H9 (cell line): Measurements from ENCODE around the gene BACH2. TPM values are rescaled to one million over a fixed set of nuclear protein-coding genes. Genes with fewer than 3 reads are reported as not detected.

Source experiments
- DNase-seq: peaks from one replicate; pipeline ENCODE4 v3.0.0-alpha.2; 2017
- H2AFZ ChIP-seq: one replicate; pipeline ENCODE4 v1.6.1; 2013; ENCODE audit warnings: mild to moderate bottlenecking, low read length, control low read depth, moderate library complexity
- H2AK5ac ChIP-seq: 2 replicates; pipeline ENCODE4 v1.6.1; 2013; ENCODE audit warnings: low read length, control low read depth, mixed read lengths; ENCODE audit not compliant: insufficient read length
- H2BK120ac ChIP-seq: one replicate; pipeline ENCODE4 v1.6.1; 2013; ENCODE audit warnings: low read depth, mild to moderate bottlenecking, low read length, control low read depth, inconsistent platforms; ENCODE audit not compliant: poor library complexity, severe bottlenecking
- H2BK12ac ChIP-seq: 2 replicates; pipeline ENCODE4 v1.6.1; 2013; ENCODE audit warnings: low read length, control low read depth, mixed read lengths, low read depth; ENCODE audit not compliant: insufficient read length
- H2BK15ac ChIP-seq: 2 replicates; pipeline ENCODE4 v1.6.1; 2013; ENCODE audit warnings: low read depth, low read length, control low read depth
- H2BK20ac ChIP-seq: one replicate; pipeline ENCODE4 v1.6.1; 2013; ENCODE audit warnings: low read depth, mild to moderate bottlenecking, low read length, control low read depth, inconsistent platforms; ENCODE audit not compliant: poor library complexity, severe bottlenecking
- H2BK5ac ChIP-seq: 2 replicates; pipeline ENCODE4 v1.6.1; 2013; ENCODE audit warnings: low read length, control low read depth, mixed read lengths; ENCODE audit not compliant: insufficient read length
- H3K14ac ChIP-seq: 2 replicates; pipeline ENCODE4 v1.6.1; 2013; ENCODE audit warnings: low read length, control low read depth; ENCODE audit not compliant: insufficient read depth
- H3K18ac ChIP-seq: 2 replicates; pipeline ENCODE4 v1.6.1; 2013; ENCODE audit warnings: low read depth, mild to moderate bottlenecking, mixed read lengths, low read length, control low read depth; ENCODE audit not compliant: insufficient read length
- H3K23ac ChIP-seq: 2 replicates; pipeline ENCODE4 v1.6.1; 2013; ENCODE audit warnings: low read length, control low read depth, mixed read lengths, low read depth; ENCODE audit not compliant: insufficient read length
- H3K23me2 ChIP-seq: 2 replicates; pipeline ENCODE4 v1.6.1; 2013; ENCODE audit warnings: low read depth, mild to moderate bottlenecking, mixed read lengths, low read length, control low read depth; ENCODE audit not compliant: insufficient read length, poor library complexity, severe bottlenecking
- H3K27ac ChIP-seq: 2 replicates; pipeline ENCODE4 v1.5.1; 2013; ENCODE audit warnings: low read length, control low read depth, mixed read lengths, low read depth; ENCODE audit not compliant: insufficient read length
- H3K27me3 ChIP-seq: 2 replicates; pipeline ENCODE4 v1.6.1; 2013; ENCODE audit warnings: low read length, control low read depth, inconsistent platforms; ENCODE audit not compliant: insufficient read depth
- H3K4ac ChIP-seq: 2 replicates; pipeline ENCODE4 v1.6.1; 2013; ENCODE audit warnings: low read depth, mild to moderate bottlenecking, control low read depth, inconsistent platforms, low read length, moderate library complexity
- H3K4me1 ChIP-seq: 2 replicates; pipeline ENCODE4 v1.6.1; 2013; ENCODE audit warnings: low read length, control low read depth, inconsistent platforms; ENCODE audit not compliant: insufficient read depth
- H3K4me2 ChIP-seq: 2 replicates; pipeline ENCODE4 v1.6.1; 2013; ENCODE audit warnings: low read length, control low read depth, mixed read lengths; ENCODE audit not compliant: insufficient read length, insufficient read depth
- H3K56ac ChIP-seq: 2 replicates; pipeline ENCODE4 v1.6.1; 2013; ENCODE audit warnings: low read depth, mild to moderate bottlenecking, mixed read lengths, low read length, control low read depth; ENCODE audit not compliant: insufficient read length
- H3K79me1 ChIP-seq: 2 replicates; pipeline ENCODE4 v1.6.1; 2013; ENCODE audit warnings: low read depth, mild to moderate bottlenecking, moderate library complexity, low read length, control low read depth, inconsistent platforms; ENCODE audit not compliant: insufficient read depth, poor library complexity, severe bottlenecking
- H3K79me2 ChIP-seq: 2 replicates; pipeline ENCODE4 v1.6.1; 2013; ENCODE audit warnings: low read length, control low read depth, inconsistent platforms; ENCODE audit not compliant: insufficient read depth
- H3K9ac ChIP-seq: 2 replicates; pipeline ENCODE4 v1.6.1; 2013; ENCODE audit warnings: low read length, control low read depth, mixed read lengths; ENCODE audit not compliant: insufficient read length; ENCODE audit errors: extremely low read depth
- H3K9me3 ChIP-seq: one replicate; pipeline ENCODE4 v1.6.1; 2013; ENCODE audit warnings: low read depth, low read length, inconsistent platforms; ENCODE audit not compliant: control insufficient read depth
- H3T11ph ChIP-seq: one replicate; pipeline ENCODE4 v1.6.1; 2013; ENCODE audit warnings: mild to moderate bottlenecking, low read length, control low read depth, inconsistent platforms
- H4K20me1 ChIP-seq: one replicate; pipeline ENCODE4 v1.6.1; 2013; ENCODE audit not compliant: control insufficient read depth, insufficient read length, insufficient read depth
- H4K5ac ChIP-seq: 2 replicates; pipeline ENCODE4 v1.6.1; 2013; ENCODE audit warnings: low read depth, mild to moderate bottlenecking, mixed read lengths, low read length, control low read depth; ENCODE audit not compliant: insufficient read length
- H4K8ac ChIP-seq: replicated peaks from 2 replicates; pipeline ENCODE4 v1.6.1; 2013; ENCODE audit warnings: low read length, control low read depth, mixed read lengths, low read depth; ENCODE audit not compliant: insufficient read length
- H4K91ac ChIP-seq: 2 replicates; pipeline ENCODE4 v1.6.1; 2013; ENCODE audit warnings: low read depth, mild to moderate bottlenecking, moderate library complexity, mixed read lengths, low read length, control low read depth; ENCODE audit not compliant: insufficient read length
- H3K27ac Mint-ChIP-seq, 3 experiments: 2 replicates in 2 of 3; 3 replicates in 1 of 3; pipeline ENCODE4 v1.8.0; 2020 to 2021; ENCODE audit warnings: mixed read lengths in 3 of 3, mild to moderate bottlenecking in 1 of 3, moderate library complexity in 1 of 3
- H3K27me3 Mint-ChIP-seq: 2 replicates; pipeline ENCODE4 v1.8.0; 2021; ENCODE audit warnings: low read depth, mild to moderate bottlenecking, moderate library complexity, mixed read lengths
- H3K36me3 Mint-ChIP-seq, 3 experiments: 2 replicates in 2 of 3; 3 replicates in 1 of 3; pipeline ENCODE4 v1.8.0; 2020 to 2021; ENCODE audit warnings: low read depth in 3 of 3, mixed read lengths in 3 of 3; ENCODE audit not compliant: insufficient read depth in 1 of 3
- H3K4me1 Mint-ChIP-seq, 2 experiments: 2 replicates each; pipeline ENCODE4 v1.8.0; 2020; ENCODE audit warnings: mixed read lengths in 2 of 2
- H3K4me3 Mint-ChIP-seq, 2 experiments: 2 replicates in 1 of 2; 3 replicates in 1 of 2; pipeline ENCODE4 v1.8.0; 2020 to 2021; ENCODE audit warnings: mild to moderate bottlenecking in 2 of 2, mixed read lengths in 2 of 2, moderate library complexity in 1 of 2
- H3K9me3 Mint-ChIP-seq, 2 experiments: 2 replicates in 1 of 2; 3 replicates in 1 of 2; pipeline ENCODE4 v1.8.0; 2020; ENCODE audit warnings: mild to moderate bottlenecking in 2 of 2, mixed read lengths in 2 of 2, moderate library complexity in 1 of 2
- WGBS: extraction: QIAGEN DNeasy Blood & Tissue Kit; methylation state at CpG from one replicate; pipeline ENCODE4 v1.1.7; 2013; ENCODE audit warnings: missing lambda C conversion rate, low lambda C conversion rate, mixed read lengths; ENCODE audit not compliant: insufficient read length; ENCODE audit errors: extremely low coverage; 5-methylcytosine and 5-hydroxymethylcytosine counted together
- total RNA-seq: library from RNA; stranded (reverse); gene quantifications from 2 replicates; pipeline ENCODE4 v1.2.1, GENCODE V29; 2021
- TF ChIP-seq, protein P1 (sequence below): fragments of 200-600 bp; sonication (generic); conservative IDR thresholded peaks from 3 replicates; pipeline ENCODE4 v1.8.0; 2021; ENCODE audit warnings: antibody characterized with exemption, mild to moderate bottlenecking

The BACH2 gene
- total RNA-seq, 1 experiment from 2014 or later = 2.0 TPM

- Histone ChIP-seq H3K23ac (no peak overlapping the region), H3K79me1 (no peaks in the 10 kb centered on the region), H3K56ac (no peak overlapping the region), H3K14ac (no peak overlapping the region), H3K27ac (no peak overlapping the region), H4K20me1 (no peaks in the 10 kb centered on the region), H2BK15ac (no peak overlapping the region), H3K4ac (no peak overlapping the region), H3K4me2 (no peak overlapping the region), H3K9ac (no peak overlapping the region), H3K4me1 (no peaks in the 10 kb centered on the region; the same call in 1 of the 2 replicates), H4K91ac (no peak overlapping the region), H4K8ac (no peak overlapping the region), H3K9me3 (no peaks in the 10 kb centered on the region), H3K23me2 (no peaks in the 10 kb centered on the region), H2BK20ac (no peak overlapping the region), H3K18ac (no peak overlapping the region), H2BK12ac (no peak overlapping the region), H2AK5ac (no peak overlapping the region), H4K5ac (no peak overlapping the region), H3K79me2 (no peaks in the 10 kb centered on the region), H2BK120ac (no peak overlapping the region), H3K27me3 (no peaks in the 10 kb centered on the region), H3T11ph (no peak overlapping the region), H2BK5ac (no peak overlapping the region), H2AFZ (no peak overlapping the region)
- no peaks in the 10 kb centered on the region for H3K27me3 Mint-ChIP-seq
- no peak overlapping the region for H3K27ac Mint-ChIP-seq
- TF ChIP-seq, protein P1, sequence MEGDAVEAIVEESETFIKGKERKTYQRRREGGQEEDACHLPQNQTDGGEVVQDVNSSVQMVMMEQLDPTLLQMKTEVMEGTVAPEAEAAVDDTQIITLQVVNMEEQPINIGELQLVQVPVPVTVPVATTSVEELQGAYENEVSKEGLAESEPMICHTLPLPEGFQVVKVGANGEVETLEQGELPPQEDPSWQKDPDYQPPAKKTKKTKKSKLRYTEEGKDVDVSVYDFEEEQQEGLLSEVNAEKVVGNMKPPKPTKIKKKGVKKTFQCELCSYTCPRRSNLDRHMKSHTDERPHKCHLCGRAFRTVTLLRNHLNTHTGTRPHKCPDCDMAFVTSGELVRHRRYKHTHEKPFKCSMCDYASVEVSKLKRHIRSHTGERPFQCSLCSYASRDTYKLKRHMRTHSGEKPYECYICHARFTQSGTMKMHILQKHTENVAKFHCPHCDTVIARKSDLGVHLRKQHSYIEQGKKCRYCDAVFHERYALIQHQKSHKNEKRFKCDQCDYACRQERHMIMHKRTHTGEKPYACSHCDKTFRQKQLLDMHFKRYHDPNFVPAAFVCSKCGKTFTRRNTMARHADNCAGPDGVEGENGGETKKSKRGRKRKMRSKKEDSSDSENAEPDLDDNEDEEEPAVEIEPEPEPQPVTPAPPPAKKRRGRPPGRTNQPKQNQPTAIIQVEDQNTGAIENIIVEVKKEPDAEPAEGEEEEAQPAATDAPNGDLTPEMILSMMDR = no peak
- no CpG with 5 or more reads among the region's 3 CpGs for WGBS
- no peak overlapping the region for H3K4me3 Mint-ChIP-seq
- H3K4me1 Mint-ChIP-seq = peaks cover 23 to 27% of the 10 kb centered on the region in 2 experiments
- no peaks in the 10 kb centered on the region for H3K9me3 Mint-ChIP-seq
- no peaks in the 10 kb centered on the region for H3K36me3 Mint-ChIP-seq
- no peak for DNase-seq
Measured at GRCh38 chr6:90326404-90327057, 29.9 kb upstream of the BACH2 start.
